Subcutaneous adipose tissue (tissue), 4 donors: Measurements from ENCODE around the gene RERE. TPM values are rescaled to one million over a fixed set of nuclear protein-coding genes. Genes with fewer than 3 reads are reported as not detected.

Source experiments
- CTCF ChIP-seq: fragments of 450-650 bp; IDR thresholded peaks from one replicate; pipeline ENCODE4 v1.5.1; 2016; ENCODE audit warnings: low read depth, mild to moderate bottlenecking, control low read depth, antibody characterized with exemption, moderate library complexity
- total RNA-seq, 4 donors: library from RNA; depleted of rRNA; stranded (reverse); fragments of >200 nt; gene quantifications; one replicate each; pipeline ENCODE4 v1.1.0, GENCODE V29; 2016

Gene RERE
- total RNA-seq, 4 donors from 2014 or later: 67.0 to 91.4 (median 83.1) TPM

DNA sequence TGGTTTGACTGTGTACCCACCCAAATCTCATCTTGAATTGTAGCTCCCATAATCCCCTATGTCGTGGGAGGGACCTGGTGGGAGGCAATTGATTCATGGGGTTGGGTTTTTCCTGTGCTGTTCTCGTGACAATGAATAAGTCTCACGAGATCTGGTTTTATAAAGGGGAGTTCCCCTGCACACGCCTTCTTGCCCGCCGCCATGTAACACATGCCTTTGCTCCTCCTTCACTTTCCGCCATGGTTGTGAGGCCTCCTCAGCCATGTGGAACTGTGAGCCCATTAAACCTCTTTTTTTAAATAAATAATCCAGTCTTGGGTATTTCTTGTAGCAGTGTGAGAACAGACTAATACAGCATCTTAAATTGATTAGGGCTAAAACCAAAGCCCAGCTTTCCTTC lies 22.6 kb upstream of the RERE start:
- no peak for TF ChIP-seq CTCF

GRCh38 chr1:8835941-8836643 lies 18.7 kb upstream of the RERE start:
- no peak for TF ChIP-seq CTCF

DNA sequence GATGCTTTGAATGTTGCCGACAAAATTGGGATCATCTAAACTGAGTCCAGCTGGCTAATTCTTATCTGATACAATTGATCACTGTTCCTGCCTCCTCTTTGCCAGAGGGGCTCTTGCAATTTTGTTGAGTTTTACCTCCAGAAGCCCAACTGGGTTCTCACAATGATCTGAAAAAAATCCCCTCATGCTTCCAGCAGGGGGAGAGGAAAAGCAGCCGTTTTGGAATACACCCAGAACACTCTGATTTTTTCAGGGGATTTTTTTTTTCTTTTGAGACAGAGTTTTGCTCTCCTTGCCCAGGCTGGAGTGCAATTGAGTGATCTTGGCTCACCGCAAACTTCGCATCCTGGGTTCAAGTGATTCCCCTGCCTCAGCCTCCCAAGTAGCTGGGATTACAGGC lies 13.9 kb upstream of the RERE start:
- no peak for TF ChIP-seq CTCF

GRCh38 chr1:8825985-8826481 lies 8.6 kb upstream of the RERE start:
- no peak for TF ChIP-seq CTCF

DNA sequence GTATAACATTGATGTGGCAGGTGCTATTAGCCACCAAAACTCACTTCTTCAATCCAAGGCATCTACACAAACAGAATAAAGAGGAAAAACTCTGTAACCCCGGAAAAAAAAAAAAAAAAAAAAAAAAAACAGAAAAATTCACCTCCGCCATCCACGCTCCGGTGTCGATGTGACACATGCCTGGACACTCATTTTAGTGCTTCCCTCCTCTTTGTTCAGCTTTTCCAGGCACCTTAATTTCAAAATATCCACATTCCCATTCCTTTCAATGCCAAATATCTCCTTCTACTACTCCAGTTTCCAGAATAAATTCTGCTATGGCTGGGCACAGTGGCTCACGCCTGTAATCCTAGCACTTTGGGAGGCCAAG lies 5.8 kb upstream of the RERE start:
- no peak for TF ChIP-seq CTCF

DNA sequence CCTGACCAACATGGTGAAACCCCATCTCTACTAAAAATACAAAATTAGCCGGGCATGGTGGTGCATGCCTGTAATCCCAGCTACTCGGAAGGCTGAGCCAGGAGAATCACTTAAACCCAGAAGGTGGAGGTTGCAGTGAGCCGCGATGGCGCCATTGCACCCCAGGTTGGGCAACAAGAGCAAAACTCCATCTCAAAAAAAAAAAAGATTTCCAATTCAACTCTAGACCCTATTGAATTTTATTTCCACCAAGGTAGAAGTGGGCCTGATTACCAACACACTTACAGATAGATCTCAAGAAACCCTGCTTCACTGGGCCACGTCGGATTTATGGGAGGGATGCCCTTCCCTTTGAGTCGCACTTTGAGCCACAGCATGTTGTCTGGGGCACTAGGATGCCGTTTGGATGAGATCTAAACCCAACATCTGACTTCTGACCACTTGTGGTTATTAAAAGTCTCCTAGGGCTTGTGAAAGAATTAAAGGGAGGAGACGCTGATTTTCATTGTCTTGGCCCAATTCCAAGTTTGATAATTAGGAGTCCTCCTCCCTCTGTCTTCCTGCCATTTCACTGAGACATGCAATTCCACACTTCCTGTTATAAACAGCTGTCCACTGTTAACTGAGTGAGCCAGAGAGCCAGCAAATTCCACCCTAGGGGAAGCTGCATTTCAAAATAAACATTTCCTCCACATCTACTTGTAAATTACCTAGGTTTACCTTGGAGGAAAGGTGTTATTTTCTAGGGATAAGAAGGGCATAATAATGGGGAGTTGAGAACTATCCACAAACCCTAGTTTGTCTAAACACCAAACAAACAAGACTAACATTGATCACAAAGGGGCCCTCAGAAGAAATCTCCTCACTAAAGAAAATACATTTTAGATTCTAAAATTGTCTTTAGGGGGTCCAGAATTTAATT lies 5.2 kb upstream of the RERE start:
- TF ChIP-seq CTCF: no peak

DNA sequence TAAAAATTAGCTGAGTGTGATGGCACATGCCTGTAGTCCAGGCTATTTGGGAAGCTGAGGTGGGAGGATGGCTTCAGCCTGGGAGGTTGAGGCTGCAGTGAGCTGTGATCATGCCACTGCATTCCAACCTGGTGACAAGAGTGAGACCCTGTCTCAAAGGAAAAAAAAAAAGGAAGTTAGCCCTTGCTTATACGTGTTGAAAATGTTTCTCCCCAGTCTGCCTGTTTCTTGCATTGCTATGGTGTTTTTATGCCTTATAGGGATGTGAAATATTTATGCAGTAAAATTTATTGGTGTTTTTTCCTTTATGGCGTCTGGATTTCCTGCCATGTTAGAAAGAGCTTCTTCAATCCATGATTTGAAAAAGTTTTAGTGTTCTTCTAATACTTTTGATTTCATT lies 3.6 kb upstream of the RERE start:
- no peak for TF ChIP-seq CTCF
